SH-SY5Y (cell line): ENCODE measurements around the gene VPS37C.

Source experiments
- GATA2 ChIP-seq: IDR thresholded peaks from 2 replicates; pipeline ENCODE4 v1.6.1; 2011; ENCODE audit warnings: mild to moderate bottlenecking, low read depth, low read length
- GATA3 ChIP-seq: IDR thresholded peaks from 2 replicates; pipeline ENCODE4 v1.6.1; 2011; ENCODE audit warnings: low read depth, mild to moderate bottlenecking, low read length, moderate library complexity

GRCh38 chr11:61149624-61150615, 11.3 kb downstream of the VPS37C start:
- TF ChIP-seq GATA2 (no peak), GATA3 (no peak)
